Loucy (cell line): ENCODE measurements around the gene LCMT2.

Source experiments
- H2AFZ ChIP-seq: fragments of 200-600 bp; sonication (generic); 2 replicates; pipeline ENCODE4 v1.6.0; 2016; ENCODE audit warnings: antibody characterized with exemption, mild to moderate bottlenecking, low read length, moderate library complexity
- H3F3A ChIP-seq: fragments of 200-600 bp; 2 replicates; pipeline ENCODE4 v1.6.0; 2016; ENCODE audit warnings: antibody characterized with exemption, low read depth, mild to moderate bottlenecking
- H3K27me3 ChIP-seq: fragments of 200-600 bp; sonication (generic); 2 replicates; pipeline ENCODE4 v1.6.1; 2014; ENCODE audit warnings: low read length, mild to moderate bottlenecking; ENCODE audit not compliant: insufficient read depth, poor library complexity, severe bottlenecking
- H3K36me3 ChIP-seq: fragments of 200-600 bp; sonication (generic); 2 replicates; pipeline ENCODE4 v1.6.1; 2016; ENCODE audit warnings: low read length; ENCODE audit not compliant: insufficient read depth
- H3K4me1 ChIP-seq: fragments of 200-600 bp; sonication (generic); 2 replicates; pipeline ENCODE4 v1.5.1; 2014; ENCODE audit warnings: low read length, mild to moderate bottlenecking; ENCODE audit not compliant: insufficient read depth, poor library complexity, severe bottlenecking
- H3K4me2 ChIP-seq: fragments of 200-600 bp; sonication (generic); 2 replicates; pipeline ENCODE4 v1.6.0; 2014; ENCODE audit warnings: antibody characterized with exemption, low read length, low read depth, mild to moderate bottlenecking; ENCODE audit not compliant: poor library complexity, severe bottlenecking
- H3K4me3 ChIP-seq: fragments of 200-600 bp; sonication (generic); 2 replicates; pipeline ENCODE4 v1.5.1; 2014; ENCODE audit warnings: low read length, mild to moderate bottlenecking, mixed read lengths; ENCODE audit not compliant: poor library complexity, severe bottlenecking
- H3K79me2 ChIP-seq: fragments of 200-600 bp; sonication (generic); 2 replicates; pipeline ENCODE4 v1.6.1; 2014; ENCODE audit warnings: low read length; ENCODE audit not compliant: insufficient read depth
- H3K9ac ChIP-seq: fragments of 200-600 bp; sonication (generic); 2 replicates; pipeline ENCODE4 v1.6.0; 2014; ENCODE audit warnings: mild to moderate bottlenecking, low read depth, low read length, moderate library complexity; ENCODE audit not compliant: poor library complexity, severe bottlenecking
- H3K9me2 ChIP-seq: fragments of 200-600 bp; sonication (generic); replicated peaks from 2 replicates; pipeline ENCODE4 v1.6.1; 2016; ENCODE audit warnings: low read depth, low read length, mixed read lengths
- H3K9me3 ChIP-seq: fragments of 200-600 bp; sonication (generic); 2 replicates; pipeline ENCODE4 v1.6.1; 2014; ENCODE audit warnings: mild to moderate bottlenecking, antibody characterized with exemption, low read length, low read depth; ENCODE audit not compliant: insufficient read depth
- H4K20me1 ChIP-seq: fragments of 200-600 bp; sonication (generic); 2 replicates; pipeline ENCODE4 v1.6.0; 2014; ENCODE audit warnings: antibody characterized with exemption, low read length, mild to moderate bottlenecking; ENCODE audit not compliant: insufficient read depth, poor library complexity, severe bottlenecking
- EZH2phosphoT487 ChIP-seq: fragments of 200-600 bp; IDR thresholded peaks from 2 replicates; pipeline ENCODE4 v1.6.1; 2018; ENCODE audit warnings: antibody characterized with exemption, mild to moderate bottlenecking, moderate library complexity, borderline replicate concordance
- TF ChIP-seq, protein P1 (sequence below): fragments of 200-600 bp; sonication (generic); conservative IDR thresholded peaks from 2 replicates; pipeline ENCODE4 v1.5.1; 2014; ENCODE audit warnings: mild to moderate bottlenecking, antibody characterized with exemption, low read length

The LCMT2 gene, protein sequence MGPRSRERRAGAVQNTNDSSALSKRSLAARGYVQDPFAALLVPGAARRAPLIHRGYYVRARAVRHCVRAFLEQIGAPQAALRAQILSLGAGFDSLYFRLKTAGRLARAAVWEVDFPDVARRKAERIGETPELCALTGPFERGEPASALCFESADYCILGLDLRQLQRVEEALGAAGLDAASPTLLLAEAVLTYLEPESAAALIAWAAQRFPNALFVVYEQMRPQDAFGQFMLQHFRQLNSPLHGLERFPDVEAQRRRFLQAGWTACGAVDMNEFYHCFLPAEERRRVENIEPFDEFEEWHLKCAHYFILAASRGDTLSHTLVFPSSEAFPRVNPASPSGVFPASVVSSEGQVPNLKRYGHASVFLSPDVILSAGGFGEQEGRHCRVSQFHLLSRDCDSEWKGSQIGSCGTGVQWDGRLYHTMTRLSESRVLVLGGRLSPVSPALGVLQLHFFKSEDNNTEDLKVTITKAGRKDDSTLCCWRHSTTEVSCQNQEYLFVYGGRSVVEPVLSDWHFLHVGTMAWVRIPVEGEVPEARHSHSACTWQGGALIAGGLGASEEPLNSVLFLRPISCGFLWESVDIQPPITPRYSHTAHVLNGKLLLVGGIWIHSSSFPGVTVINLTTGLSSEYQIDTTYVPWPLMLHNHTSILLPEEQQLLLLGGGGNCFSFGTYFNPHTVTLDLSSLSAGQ

DNA sequence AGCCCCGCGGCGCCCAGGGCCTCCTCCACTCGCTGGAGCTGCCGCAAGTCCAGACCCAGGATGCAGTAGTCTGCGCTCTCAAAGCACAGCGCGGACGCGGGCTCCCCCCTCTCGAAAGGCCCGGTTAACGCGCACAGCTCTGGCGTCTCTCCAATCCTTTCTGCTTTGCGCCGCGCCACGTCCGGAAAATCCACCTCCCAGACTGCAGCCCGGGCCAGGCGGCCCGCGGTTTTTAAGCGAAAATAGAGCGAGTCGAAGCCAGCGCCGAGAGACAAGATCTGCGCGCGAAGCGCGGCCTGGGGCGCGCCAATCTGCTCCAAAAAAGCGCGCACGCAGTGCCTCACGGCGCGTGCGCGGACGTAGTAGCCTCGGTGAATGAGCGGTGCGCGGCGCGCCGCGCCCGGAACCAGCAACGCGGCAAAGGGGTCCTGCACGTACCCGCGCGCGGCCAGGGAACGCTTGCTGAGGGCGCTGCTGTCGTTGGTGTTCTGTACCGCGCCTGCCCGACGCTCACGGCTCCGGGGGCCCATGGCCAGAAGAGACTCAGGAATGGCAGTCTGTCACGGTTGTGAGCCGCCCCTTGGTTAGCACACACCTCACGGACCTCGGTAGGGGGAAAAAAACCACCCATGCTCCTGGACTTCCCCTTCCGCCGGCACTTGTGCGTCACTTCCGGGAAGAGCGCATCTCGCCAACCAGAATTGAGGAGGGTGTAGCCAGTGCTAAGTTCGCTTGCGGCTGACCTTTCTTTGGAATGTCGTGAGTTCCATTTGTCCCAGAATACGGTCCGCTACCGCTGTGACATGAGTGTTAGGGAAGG lies at the start of gene LCMT2:
Gene LCMT2 (minus strand): TSS at position 614 of the 820 bp plus-strand sequence. CDS start 84 bp downstream, at position 530.
- Histone ChIP-seq H3K79me2 (peaks cover 47% of the 10 kb centered on the region), H3K9ac (peak within 1 kb of the TSS; percentile 98), H3K36me3 (no peaks in the 10 kb centered on the region), H3K9me2 (no peaks in the 10 kb centered on the region), H3K4me1 (peaks cover 36% of the 10 kb centered on the region), H3K4me3 (peak within 1 kb of the TSS; percentile 89), H3K4me2 (peak within 1 kb of the TSS; percentile 100), H3K9me3 (no peaks in the 10 kb centered on the region), H2AFZ (peak within 1 kb of the TSS; percentile 88), H4K20me1 (peaks cover 10% of the 10 kb centered on the region), H3K27me3 (peaks cover 4% of the 10 kb centered on the region), H3F3A (peaks cover 4% of the 10 kb centered on the region; the same call in 1 of the 2 replicates)
- no peak for TF ChIP-seq EZH2phosphoT487
- TF ChIP-seq, protein P1, sequence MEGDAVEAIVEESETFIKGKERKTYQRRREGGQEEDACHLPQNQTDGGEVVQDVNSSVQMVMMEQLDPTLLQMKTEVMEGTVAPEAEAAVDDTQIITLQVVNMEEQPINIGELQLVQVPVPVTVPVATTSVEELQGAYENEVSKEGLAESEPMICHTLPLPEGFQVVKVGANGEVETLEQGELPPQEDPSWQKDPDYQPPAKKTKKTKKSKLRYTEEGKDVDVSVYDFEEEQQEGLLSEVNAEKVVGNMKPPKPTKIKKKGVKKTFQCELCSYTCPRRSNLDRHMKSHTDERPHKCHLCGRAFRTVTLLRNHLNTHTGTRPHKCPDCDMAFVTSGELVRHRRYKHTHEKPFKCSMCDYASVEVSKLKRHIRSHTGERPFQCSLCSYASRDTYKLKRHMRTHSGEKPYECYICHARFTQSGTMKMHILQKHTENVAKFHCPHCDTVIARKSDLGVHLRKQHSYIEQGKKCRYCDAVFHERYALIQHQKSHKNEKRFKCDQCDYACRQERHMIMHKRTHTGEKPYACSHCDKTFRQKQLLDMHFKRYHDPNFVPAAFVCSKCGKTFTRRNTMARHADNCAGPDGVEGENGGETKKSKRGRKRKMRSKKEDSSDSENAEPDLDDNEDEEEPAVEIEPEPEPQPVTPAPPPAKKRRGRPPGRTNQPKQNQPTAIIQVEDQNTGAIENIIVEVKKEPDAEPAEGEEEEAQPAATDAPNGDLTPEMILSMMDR: no peak

DNA sequence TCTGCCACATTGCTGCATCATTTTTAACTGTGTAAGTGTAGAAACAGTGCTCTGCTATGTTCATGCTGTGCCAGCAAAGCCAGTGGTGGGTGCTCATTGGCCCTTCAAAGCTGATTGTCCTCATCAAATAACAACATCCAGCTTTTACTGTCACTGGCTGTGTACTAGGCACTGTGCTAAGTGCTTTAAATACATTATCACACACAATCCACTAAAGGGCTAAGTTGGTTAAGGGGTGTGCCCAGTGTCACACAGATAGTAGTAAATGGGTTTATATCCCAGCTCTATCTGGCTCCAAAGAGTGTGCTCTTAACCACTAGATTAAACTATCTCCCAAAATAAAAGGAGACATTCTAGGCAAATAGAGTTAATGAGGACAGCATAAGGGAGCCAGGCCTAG lies 48.2 kb upstream of the LCMT2 start:
- TF ChIP-seq, protein P1: no peak
- no peak for TF ChIP-seq EZH2phosphoT487
- H3K36me3 ChIP-seq: peaks cover 54% of the 10 kb centered on the region

DNA sequence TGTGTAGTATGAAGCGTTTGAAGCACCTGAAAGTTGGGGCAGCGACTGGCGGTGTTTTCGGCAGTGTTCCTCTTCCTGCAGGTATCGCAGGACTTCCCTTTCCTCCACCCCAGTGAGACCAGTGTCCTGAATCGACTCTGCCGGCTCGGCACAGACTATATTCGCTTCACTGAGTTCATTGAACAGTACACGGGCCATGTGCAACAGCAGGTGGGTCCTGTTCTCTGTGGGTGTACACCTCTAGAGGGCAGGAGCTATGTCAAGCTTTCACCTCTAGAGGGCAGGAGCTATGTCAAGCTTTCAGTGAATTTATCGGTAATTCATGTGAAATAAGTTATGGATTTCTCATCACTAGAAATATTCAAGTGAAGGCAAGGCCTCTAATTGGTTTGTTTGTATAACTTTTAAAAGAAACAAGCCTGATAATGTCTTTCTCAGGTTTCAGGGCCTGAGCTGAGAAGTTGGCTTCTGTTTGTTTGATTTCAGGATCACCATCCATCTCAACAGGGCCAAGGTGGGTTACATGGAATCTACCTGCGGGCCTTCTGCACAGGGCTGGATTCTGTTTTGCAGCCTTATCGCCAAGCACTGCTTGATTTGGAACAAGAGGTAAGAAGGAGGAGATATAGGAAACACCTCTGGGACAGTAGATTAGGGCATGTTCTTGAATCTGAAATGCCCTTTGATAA lies 45.8 kb upstream of the LCMT2 start:
- Histone ChIP-seq H3K4me2 (peak overlapping the region; percentile 27), H3K9ac (no peak overlapping the region), H3K27me3 (no peaks in the 10 kb centered on the region), H3K4me1 (peaks cover 20% of the 10 kb centered on the region), H3K79me2 (peaks cover 40% of the 10 kb centered on the region), H3F3A (no peaks in the 10 kb centered on the region), H3K9me3 (no peaks in the 10 kb centered on the region), H2AFZ (no peak overlapping the region), H3K9me2 (no peaks in the 10 kb centered on the region), H3K4me3 (no peak overlapping the region), H3K36me3 (peaks cover 39% of the 10 kb centered on the region), H4K20me1 (peaks cover 28% of the 10 kb centered on the region)
- no peak for TF ChIP-seq EZH2phosphoT487
- TF ChIP-seq, protein P1: peak; percentile 98

More for the DNA sequence above, 48.2 kb upstream of the LCMT2 start:
- Histone ChIP-seq H3K27me3 (no peaks in the 10 kb centered on the region), H3K9me2 (no peaks in the 10 kb centered on the region), H2AFZ (no peak overlapping the region), H3K9me3 (no peaks in the 10 kb centered on the region), H3K4me1 (peaks cover 4% of the 10 kb centered on the region), H3F3A (no peaks in the 10 kb centered on the region), H3K79me2 (peaks cover 18% of the 10 kb centered on the region; the same call in 1 of the 2 replicates), H3K4me3 (no peak overlapping the region), H4K20me1 (peaks cover 15% of the 10 kb centered on the region), H3K4me2 (no peak overlapping the region), H3K9ac (no peak overlapping the region)
